GM12891 (cell line): ENCODE data around the gene CSH2.
"Not testable (repeated sequence)": the region's sequence is repeated elsewhere in the genome, so short reads cannot be mapped to it uniquely, and the experiment has no call there.

ENCODE experiments used
- PAX5 ChIP-seq: IDR thresholded peaks from 2 replicates; pipeline ENCODE4 v1.6.1; 2011; ENCODE audit warnings: low read length, moderate library complexity, mild to moderate bottlenecking; ENCODE audit not compliant: insufficient read depth, severe bottlenecking
- POLR2A ChIP-seq: IDR thresholded peaks from 2 replicates; pipeline ENCODE4 v1.6.1; 2011; ENCODE audit warnings: low read depth, low read length, control low read depth
- POLR2AphosphoS5 ChIP-seq: IDR thresholded peaks from 2 replicates; pipeline ENCODE4 v1.6.1; 2011; ENCODE audit warnings: low read depth, low read length, control low read depth
- SPI1 ChIP-seq: IDR thresholded peaks from 2 replicates; pipeline ENCODE4 v1.6.1; 2011; ENCODE audit warnings: low read depth, low read length, control low read depth

- TF ChIP-seq POLR2AphosphoS5, POLR2A, PAX5, SPI1: not testable (repeated sequence)
Observed at GRCh38 chr17:63843387-63843888, 30.0 kb downstream of the CSH2 start.
